GM23248 (cell line): Measurements from ENCODE around the gene FEM1B. TPM values are rescaled to one million over a fixed set of nuclear protein-coding genes. Genes with fewer than 3 reads are reported as not detected.

Experiments
- DNase-seq: peaks from one replicate; pipeline ENCODE4 v3.0.0-alpha.2; 2015
- H2AFZ ChIP-seq: fragments of 200-600 bp; sonication (generic); 2 replicates; pipeline ENCODE4 v1.6.1; 2016; ENCODE audit warnings: antibody characterized with exemption
- H3F3A ChIP-seq: fragments of 200-600 bp; sonication (generic); 2 replicates; pipeline ENCODE4 v1.6.1; 2016; ENCODE audit warnings: mild to moderate bottlenecking, antibody characterized with exemption, mixed run types; ENCODE audit not compliant: insufficient read depth
- H3K27ac ChIP-seq: fragments of 200-600 bp; sonication (generic); 2 replicates; pipeline ENCODE4 v1.5.1; 2016; ENCODE audit warnings: mild to moderate bottlenecking
- H3K27me3 ChIP-seq: fragments of 200-600 bp; sonication (generic); replicated peaks from 2 replicates; pipeline ENCODE4 v1.6.1; 2016; ENCODE audit warnings: mild to moderate bottlenecking; ENCODE audit not compliant: insufficient read depth
- H3K36me3 ChIP-seq: fragments of 200-600 bp; sonication (generic); 2 replicates; pipeline ENCODE4 v1.6.1; 2016; ENCODE audit warnings: low read depth, mild to moderate bottlenecking
- H3K4me1 ChIP-seq: fragments of 200-600 bp; sonication (generic); 2 replicates; pipeline ENCODE4 v1.6.1; 2016; ENCODE audit warnings: mild to moderate bottlenecking; ENCODE audit not compliant: insufficient read depth
- H3K4me2 ChIP-seq: fragments of 200-600 bp; sonication (generic); one replicate; pipeline ENCODE4 v1.6.1; 2016; ENCODE audit warnings: mild to moderate bottlenecking; ENCODE audit not compliant: unreplicated experiment
- H3K4me3 ChIP-seq: fragments of 200-600 bp; sonication (generic); 2 replicates; pipeline ENCODE4 v1.5.1; 2016; ENCODE audit warnings: mild to moderate bottlenecking
- H3K79me2 ChIP-seq: fragments of 200-600 bp; sonication (generic); 2 replicates; pipeline ENCODE4 v1.6.1; 2016; ENCODE audit warnings: mild to moderate bottlenecking; ENCODE audit not compliant: insufficient read depth
- H3K9ac ChIP-seq: fragments of 200-600 bp; sonication (generic); 2 replicates; pipeline ENCODE4 v1.6.1; 2016; ENCODE audit warnings: mild to moderate bottlenecking
- H3K9me2 ChIP-seq: fragments of 200-600 bp; sonication (generic); 2 replicates; pipeline ENCODE4 v1.6.1; 2016; ENCODE audit warnings: mixed run types, mild to moderate bottlenecking, moderate library complexity; ENCODE audit not compliant: insufficient read depth
- H3K9me3 ChIP-seq: fragments of 200-600 bp; sonication (generic); one replicate; pipeline ENCODE4 v1.6.1; 2017; ENCODE audit warnings: low read depth
- H4K20me1 ChIP-seq: fragments of 200-600 bp; sonication (generic); 2 replicates; pipeline ENCODE4 v1.6.0; 2016; ENCODE audit not compliant: insufficient read depth
- EZH2 ChIP-seq: fragments of 200-600 bp; sonication (generic); IDR thresholded peaks from 2 replicates; pipeline ENCODE4 v1.6.1; 2018; ENCODE audit warnings: antibody characterized with exemption, mild to moderate bottlenecking; ENCODE audit not compliant: insufficient read depth, poor library complexity, severe bottlenecking
- EZH2phosphoT487 ChIP-seq: fragments of 200-600 bp; sonication (generic); IDR thresholded peaks from 2 replicates; pipeline ENCODE4 v1.6.1; 2018; ENCODE audit warnings: antibody characterized with exemption, moderate library complexity, mild to moderate bottlenecking, low read depth; ENCODE audit not compliant: insufficient read depth
- WGBS, 2 experiments: methylation state at CpG; one replicate each; pipeline ENCODE4 v1.1.6; 2015 to 2017; ENCODE audit warnings: low lambda C conversion rate in 2 of 2, low coverage in 1 of 2; ENCODE audit errors: missing lambda C conversion rate in 2 of 2; 5-methylcytosine and 5-hydroxymethylcytosine counted together
- in situ Hi-C: fragments of 300-500 bp; cut with MboI; formaldehyde crosslinking; loops from 2 replicates; pipeline ENCODE4 v1.15.0; 2020
- polyA plus RNA-seq: library from polyadenylated mRNA; unstranded; fragments of >200 nt; fragmentation: Nextera tagmentation; extraction: Ambion mirVana; gene quantifications from 2 replicates; pipeline ENCODE4 v1.2.1, GENCODE V29; 2016
- total RNA-seq: library from RNA; depleted of rRNA; stranded (reverse); fragments of >200 nt; shearing (Covaris generic); gene quantifications from 2 replicates; pipeline ENCODE4 v1.2.3, GENCODE V29; 2014

Gene FEM1B
- total and polyA plus RNA-seq, 2 experiments from 2014 or later, result 15.7 to 36.2 TPM

GRCh38 chr15:68311464-68311835 is 33.9 kb downstream of the FEM1B start:
- no peaks in the 10 kb centered on the region for H3K27me3 ChIP-seq
- no peaks in the 10 kb centered on the region for H3K9me2 ChIP-seq
- no peak overlapping the region for H3K4me2 ChIP-seq
- H3K79me2 ChIP-seq, result no peaks in the 10 kb centered on the region
- in situ Hi-C loops, result no loop called here
- H3F3A ChIP-seq, result peaks cover 51% of the 10 kb centered on the region
- peaks cover 17% of the 10 kb centered on the region for H3K4me1 ChIP-seq
- 94 to 95% methylated on average over 3 of the region's 3 CpGs for WGBS, 2 experiments
- no peak overlapping the region for H2AFZ ChIP-seq
- H3K27ac ChIP-seq, result no peak overlapping the region
- no peak overlapping the region for H3K4me3 ChIP-seq
- H3K9me3 ChIP-seq, result no peaks in the 10 kb centered on the region
- DNase-seq, result no peak
- no peak for TF ChIP-seq EZH2phosphoT487
- no peak for TF ChIP-seq EZH2
- peaks cover 54% of the 10 kb centered on the region for H3K36me3 ChIP-seq
- H4K20me1 ChIP-seq, result no peaks in the 10 kb centered on the region
- no peak overlapping the region for H3K9ac ChIP-seq

- H3K4me3 ChIP-seq, result no peak overlapping the region
- no peaks in the 10 kb centered on the region for H3K79me2 ChIP-seq
- H3K27ac ChIP-seq, result peak overlapping the region; percentile 44
- H3K9me2 ChIP-seq, result no peaks in the 10 kb centered on the region
- H3K9me3 ChIP-seq, result no peaks in the 10 kb centered on the region
- H3K9ac ChIP-seq, result peak overlapping the region; percentile 13; the same call in 1 of the 2 replicates
- TF ChIP-seq EZH2, result no peak
- TF ChIP-seq EZH2phosphoT487, result no peak
- H2AFZ ChIP-seq, result no peak overlapping the region
- H3K36me3 ChIP-seq, result peaks cover 51% of the 10 kb centered on the region
- H3K27me3 ChIP-seq, result no peaks in the 10 kb centered on the region
- peaks cover 16% of the 10 kb centered on the region for H3K4me1 ChIP-seq
- DNase-seq, result no peak
- WGBS, 2 experiments, result 88 to 91% methylated on average over 3 of the region's 3 CpGs
- H4K20me1 ChIP-seq, result no peaks in the 10 kb centered on the region
- H3K4me2 ChIP-seq, result no peak overlapping the region
- peaks cover 50% of the 10 kb centered on the region for H3F3A ChIP-seq
- in situ Hi-C loops, result no loop called here
Observed at GRCh38 chr15:68311859-68312557, 34.5 kb downstream of the FEM1B start.

GRCh38 chr15:68312701-68313204 is 35.2 kb downstream of the FEM1B start:
- H4K20me1 ChIP-seq, result no peaks in the 10 kb centered on the region
- H3K79me2 ChIP-seq, result no peaks in the 10 kb centered on the region
- no peak for TF ChIP-seq EZH2phosphoT487
- TF ChIP-seq EZH2, result no peak
- no peaks in the 10 kb centered on the region for H3K27me3 ChIP-seq
- no peaks in the 10 kb centered on the region for H3K9me2 ChIP-seq
- H3K4me1 ChIP-seq, result peaks cover 16% of the 10 kb centered on the region
- no peak overlapping the region for H3K4me2 ChIP-seq
- H3K36me3 ChIP-seq, result peaks cover 51% of the 10 kb centered on the region
- H3K4me3 ChIP-seq, result no peak overlapping the region
- no peak overlapping the region for H2AFZ ChIP-seq
- WGBS, 2 experiments, result 63 to 66% methylated on average over 18 of the region's 18 CpGs
- in situ Hi-C loops, result no loop called here
- H3K9ac ChIP-seq, result peak overlapping the region; percentile 13; the same call in 1 of the 2 replicates
- H3K9me3 ChIP-seq, result no peaks in the 10 kb centered on the region
- H3F3A ChIP-seq, result peaks cover 44% of the 10 kb centered on the region
- peak; percentile 93 for DNase-seq
- peak overlapping the region; percentile 44 for H3K27ac ChIP-seq

- no peak overlapping the region for H2AFZ ChIP-seq
- DNase-seq, result no peak
- H3F3A ChIP-seq, result peaks cover 36% of the 10 kb centered on the region
- no peak overlapping the region for H3K9ac ChIP-seq
- H3K4me1 ChIP-seq, result peaks cover 16% of the 10 kb centered on the region
- peaks cover 53% of the 10 kb centered on the region for H3K36me3 ChIP-seq
- in situ Hi-C loops, result no loop called here
- H3K9me3 ChIP-seq, result no peaks in the 10 kb centered on the region
- no peak overlapping the region for H3K4me2 ChIP-seq
- no peaks in the 10 kb centered on the region for H3K9me2 ChIP-seq
- H4K20me1 ChIP-seq, result no peaks in the 10 kb centered on the region
- TF ChIP-seq EZH2, result no peak
- no peak for TF ChIP-seq EZH2phosphoT487
- no peak overlapping the region for H3K4me3 ChIP-seq
- 90 to 93% methylated on average over 18 of the region's 18 CpGs for WGBS, 2 experiments
- H3K79me2 ChIP-seq, result no peaks in the 10 kb centered on the region
- peak overlapping the region; percentile 36; the same call in 1 of the 2 replicates for H3K27ac ChIP-seq
- no peaks in the 10 kb centered on the region for H3K27me3 ChIP-seq
Observed at GRCh38 chr15:68313501-68314410, 36.2 kb downstream of the FEM1B start.
